ENCODE measurements around the gene HSPBP1.

DNA sequence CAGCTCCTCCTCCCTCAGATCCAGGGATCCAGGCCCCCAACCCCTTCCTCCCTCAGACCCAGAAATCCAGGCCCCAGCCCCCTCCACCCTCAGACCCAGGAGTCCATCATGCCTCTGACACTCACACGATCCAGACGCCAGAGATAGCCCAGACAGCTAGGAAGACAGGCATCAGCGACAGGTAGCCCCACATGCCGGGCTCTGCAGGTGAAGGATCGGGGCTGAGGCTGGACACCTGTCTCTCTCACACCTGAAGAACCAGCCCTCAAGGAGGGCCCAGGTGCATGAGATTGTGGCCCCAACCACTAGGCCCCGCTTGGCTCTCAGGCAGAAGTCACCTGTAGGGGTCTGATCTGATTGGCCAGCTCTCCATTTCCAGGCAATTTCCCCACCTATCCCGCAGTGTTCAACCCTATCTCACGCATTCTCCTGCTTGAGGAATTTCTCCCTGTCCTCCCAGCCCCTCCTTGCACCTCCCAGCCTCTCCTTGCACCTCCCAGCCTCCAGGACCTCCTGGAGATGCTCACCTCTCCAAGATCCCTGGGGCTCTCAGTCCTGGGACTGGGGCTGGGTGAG, 41.0 kb upstream of the HSPBP1 start:
- TF ChIP-seq POLR2A (IDR thresholded peaks at IDR 0.05), result no peak
- TF ChIP-seq, protein P1, sequence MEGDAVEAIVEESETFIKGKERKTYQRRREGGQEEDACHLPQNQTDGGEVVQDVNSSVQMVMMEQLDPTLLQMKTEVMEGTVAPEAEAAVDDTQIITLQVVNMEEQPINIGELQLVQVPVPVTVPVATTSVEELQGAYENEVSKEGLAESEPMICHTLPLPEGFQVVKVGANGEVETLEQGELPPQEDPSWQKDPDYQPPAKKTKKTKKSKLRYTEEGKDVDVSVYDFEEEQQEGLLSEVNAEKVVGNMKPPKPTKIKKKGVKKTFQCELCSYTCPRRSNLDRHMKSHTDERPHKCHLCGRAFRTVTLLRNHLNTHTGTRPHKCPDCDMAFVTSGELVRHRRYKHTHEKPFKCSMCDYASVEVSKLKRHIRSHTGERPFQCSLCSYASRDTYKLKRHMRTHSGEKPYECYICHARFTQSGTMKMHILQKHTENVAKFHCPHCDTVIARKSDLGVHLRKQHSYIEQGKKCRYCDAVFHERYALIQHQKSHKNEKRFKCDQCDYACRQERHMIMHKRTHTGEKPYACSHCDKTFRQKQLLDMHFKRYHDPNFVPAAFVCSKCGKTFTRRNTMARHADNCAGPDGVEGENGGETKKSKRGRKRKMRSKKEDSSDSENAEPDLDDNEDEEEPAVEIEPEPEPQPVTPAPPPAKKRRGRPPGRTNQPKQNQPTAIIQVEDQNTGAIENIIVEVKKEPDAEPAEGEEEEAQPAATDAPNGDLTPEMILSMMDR (IDR thresholded peaks at IDR 0.05), result no peak
